GM23338 (cell line): ENCODE data around the gene ZSCAN5B. TPM values are rescaled to one million over a fixed set of nuclear protein-coding genes. Genes with fewer than 3 reads are reported as not detected.
A peak's percentile ranks its signal among the peaks of the same experiment; 100 is the strongest.
"Not testable (repeated sequence)": the region's sequence is repeated elsewhere in the genome, so short reads cannot be mapped to it uniquely, and the experiment has no call there.

Experiments used
- ATAC-seq: fragments of 200-7000 bp; cut with Tn5 transposase; 3 replicates; pipeline ENCODE4 v1.9.1; 2020
- DNase-seq: peaks from one replicate; pipeline ENCODE4 v3.0.0-alpha.2; 2015; ENCODE audit warnings: low spot score
- H2AFZ ChIP-seq: fragments of 200-600 bp; sonication (generic); 2 replicates; pipeline ENCODE4 v1.8.0; 2016; ENCODE audit warnings: antibody characterized with exemption, mild to moderate bottlenecking, moderate library complexity
- H3F3A ChIP-seq: fragments of 200-600 bp; sonication (generic); replicated peaks from 2 replicates; pipeline ENCODE4 v1.8.0; 2017; ENCODE audit warnings: antibody characterized with exemption, mixed run types, low read depth
- H3K27ac ChIP-seq: fragments of 200-600 bp; sonication (generic); 2 replicates; pipeline ENCODE4 v1.6.1; 2016; ENCODE audit warnings: low read depth
- H3K27me3 ChIP-seq: fragments of 200-600 bp; sonication (generic); 2 replicates; pipeline ENCODE4 v1.8.0; 2016; ENCODE audit warnings: mild to moderate bottlenecking, mixed run types, moderate library complexity; ENCODE audit not compliant: insufficient read depth
- H3K36me3 ChIP-seq: fragments of 200-600 bp; sonication (generic); 2 replicates; pipeline ENCODE4 v1.8.0; 2016; ENCODE audit warnings: mild to moderate bottlenecking; ENCODE audit not compliant: insufficient read depth
- H3K4me1 ChIP-seq: fragments of 200-600 bp; sonication (generic); 2 replicates; pipeline ENCODE4 v1.8.0; 2016; ENCODE audit warnings: mild to moderate bottlenecking, moderate library complexity; ENCODE audit not compliant: insufficient read depth
- H3K4me2 ChIP-seq: fragments of 200-600 bp; sonication (generic); 2 replicates; pipeline ENCODE4 v1.7.1; 2017; ENCODE audit warnings: mixed run types
- H3K4me3 ChIP-seq: fragments of 200-600 bp; sonication (generic); 2 replicates; pipeline ENCODE4 v1.6.1; 2016; ENCODE audit warnings: mixed run types
- H3K79me2 ChIP-seq: fragments of 200-600 bp; sonication (generic); replicated peaks from 2 replicates; pipeline ENCODE4 v1.8.0; 2017; ENCODE audit warnings: mild to moderate bottlenecking; ENCODE audit not compliant: insufficient read depth
- H3K9me2 ChIP-seq: fragments of 200-600 bp; sonication (generic); 2 replicates; pipeline ENCODE4 v1.8.0; 2017; ENCODE audit not compliant: insufficient read depth
- H4K20me1 ChIP-seq: fragments of 200-600 bp; sonication (generic); replicated peaks from 2 replicates; pipeline ENCODE4 v1.8.0; 2017; ENCODE audit warnings: mild to moderate bottlenecking; ENCODE audit not compliant: insufficient read depth
- H3K27ac Mint-ChIP-seq: 2 replicates; pipeline ENCODE4 v1.8.0; 2020; ENCODE audit warnings: inconsistent platforms, mild to moderate bottlenecking, moderate library complexity, mixed read lengths
- H3K27me3 Mint-ChIP-seq: 3 replicates; pipeline ENCODE4 v1.8.0; 2022; ENCODE audit warnings: low read depth, mild to moderate bottlenecking, moderate library complexity, mixed read lengths, inconsistent platforms; ENCODE audit not compliant: insufficient read depth, poor library complexity
- H3K36me3 Mint-ChIP-seq: 3 replicates; pipeline ENCODE4 v1.8.0; 2021; ENCODE audit warnings: low read depth, mild to moderate bottlenecking, inconsistent platforms, moderate library complexity, mixed read lengths
- H3K4me1 Mint-ChIP-seq: 3 replicates; pipeline ENCODE4 v1.8.0; 2020; ENCODE audit warnings: mild to moderate bottlenecking, inconsistent platforms, mixed read lengths
- H3K4me3 Mint-ChIP-seq: 3 replicates; pipeline ENCODE4 v1.8.0; 2021; ENCODE audit warnings: moderate library complexity, mild to moderate bottlenecking, inconsistent platforms, mixed read lengths
- H3K9me3 Mint-ChIP-seq: 3 replicates; pipeline ENCODE4 v1.8.0; 2020; ENCODE audit warnings: moderate library complexity, mild to moderate bottlenecking, inconsistent platforms, mixed read lengths
- ZNF331 ChIP-seq: fragments of 250-450 bp; sonication (Bioruptor Pico); IDR thresholded peaks from 2 replicates; pipeline ENCODE4 v1.5.0; 2020; ENCODE audit warnings: low read depth, mild to moderate bottlenecking, moderate library complexity
- long read RNA-seq: library from polyadenylated mRNA; unstranded; transcript quantifications from one replicate; pipeline ENCODE4 v2.0.0, GENCODE V29; 2020; ENCODE audit not compliant: unreplicated experiment
- polyA plus RNA-seq: library from polyadenylated mRNA; unstranded; fragments of >200 nt; fragmentation: Nextera tagmentation; extraction: Ambion mirVana; gene quantifications from 2 replicates; pipeline ENCODE4 v1.2.1, GENCODE V29; 2016
- total RNA-seq: library from RNA; depleted of rRNA; stranded (reverse); fragments of >200 nt; shearing (Covaris generic); gene quantifications from 2 replicates; pipeline ENCODE4 v1.2.3, GENCODE V29; 2014; rRNA removed
- TF ChIP-seq, protein P1 (sequence below), 2 experiments: fragments of 200-600 bp in 1 of 2; sonication (generic) in 1 of 2; conservative IDR thresholded peaks; 2 replicates each; pipeline versions ENCODE4 v1.5.1 to v1.6.1; 2016 to 2017; ENCODE audit warnings: antibody characterized with exemption in 2 of 2, low read depth in 2 of 2, mild to moderate bottlenecking in 2 of 2, moderate library complexity in 1 of 2
- TF ChIP-seq, protein P2 (sequence below): IDR thresholded peaks from one replicate; pipeline ENCODE4 v1.6.1; 2018; ENCODE audit warnings: antibody characterized with exemption; ENCODE audit not compliant: unreplicated experiment

The ZSCAN5B gene, protein sequence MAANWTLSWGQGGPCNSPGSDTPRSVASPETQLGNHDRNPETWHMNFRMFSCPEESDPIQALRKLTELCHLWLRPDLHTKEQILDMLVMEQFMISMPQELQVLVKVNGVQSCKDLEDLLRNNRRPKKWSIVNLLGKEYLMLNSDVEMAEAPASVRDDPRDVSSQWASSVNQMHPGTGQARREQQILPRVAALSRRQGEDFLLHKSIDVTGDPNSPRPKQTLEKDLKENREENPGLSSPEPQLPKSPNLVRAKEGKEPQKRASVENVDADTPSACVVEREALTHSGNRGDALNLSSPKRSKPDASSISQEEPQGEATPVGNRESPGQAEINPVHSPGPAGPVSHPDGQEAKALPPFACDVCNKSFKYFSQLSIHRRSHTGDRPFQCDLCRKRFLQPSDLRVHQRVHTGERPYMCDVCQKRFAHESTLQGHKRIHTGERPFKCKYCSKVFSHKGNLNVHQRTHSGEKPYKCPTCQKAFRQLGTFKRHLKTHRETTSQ
- total RNA-seq (0.10 TPM in 1 of 2 replicates, not detected in the other), polyA plus RNA-seq (not detected in 2 replicates)
- long read RNA-seq, result 0 reads

DNA sequence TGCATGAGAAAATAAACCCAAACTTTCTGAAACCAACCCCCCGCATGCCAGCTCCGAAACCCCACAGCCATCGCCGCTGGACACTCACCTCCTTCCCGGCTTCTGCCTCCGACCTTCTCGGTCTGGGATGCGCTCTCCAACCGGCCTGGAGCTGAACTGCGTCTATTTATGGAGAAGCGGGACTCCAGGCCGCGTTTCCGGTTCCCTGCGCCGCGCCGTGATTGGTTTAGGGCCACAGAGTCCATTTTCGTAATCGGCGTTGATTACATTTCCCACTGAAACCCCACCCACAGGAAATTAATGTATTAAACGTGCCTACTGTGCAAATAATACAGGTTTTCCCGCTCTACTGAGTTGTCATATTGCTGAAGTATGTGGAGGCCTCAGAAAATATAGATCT, at the start of gene ZSCAN5B:
TSS of gene ZSCAN5B (minus strand) at position 138 of the 400 bp plus-strand sequence. CDS start 4,731 bp downstream, outside the sequence.
- not testable (repeated sequence) for H3K27me3 Mint-ChIP-seq, H3K9me3 Mint-ChIP-seq, H3K4me3 ChIP-seq, H4K20me1 ChIP-seq, H3K27ac Mint-ChIP-seq, H3K36me3 ChIP-seq, H3K9me2 ChIP-seq, H3K4me3 Mint-ChIP-seq, ATAC-seq, H3K4me1 ChIP-seq, H3F3A ChIP-seq, H3K4me2 ChIP-seq, H3K27me3 ChIP-seq, H3K27ac ChIP-seq, H3K79me2 ChIP-seq, H2AFZ ChIP-seq, H3K36me3 Mint-ChIP-seq, DNase-seq
- peaks cover 10% of the 10 kb centered on the region; the same call in 2 of the 3 replicates for H3K4me1 Mint-ChIP-seq

DNA sequence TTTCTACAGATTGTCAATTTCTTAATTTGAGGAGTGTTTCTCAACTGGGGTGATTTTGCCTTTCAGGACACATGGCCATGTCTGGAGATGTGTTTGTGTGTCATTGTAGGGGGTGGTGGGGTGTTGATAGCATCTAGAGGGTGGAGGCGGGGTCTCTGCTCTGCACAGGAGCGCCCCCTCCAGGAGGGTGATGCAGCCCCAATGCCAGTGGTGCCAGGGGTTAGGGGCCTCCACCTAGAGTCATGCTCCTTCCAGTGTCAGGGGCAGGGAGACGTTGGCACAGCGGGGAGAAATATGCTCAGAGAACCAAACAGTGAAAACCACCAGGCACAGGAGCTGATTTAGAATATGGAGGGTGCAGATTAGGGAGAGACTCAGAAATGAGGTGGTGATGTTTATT, 48.2 kb upstream of the ZSCAN5B start:
- TF ChIP-seq, protein P1, sequence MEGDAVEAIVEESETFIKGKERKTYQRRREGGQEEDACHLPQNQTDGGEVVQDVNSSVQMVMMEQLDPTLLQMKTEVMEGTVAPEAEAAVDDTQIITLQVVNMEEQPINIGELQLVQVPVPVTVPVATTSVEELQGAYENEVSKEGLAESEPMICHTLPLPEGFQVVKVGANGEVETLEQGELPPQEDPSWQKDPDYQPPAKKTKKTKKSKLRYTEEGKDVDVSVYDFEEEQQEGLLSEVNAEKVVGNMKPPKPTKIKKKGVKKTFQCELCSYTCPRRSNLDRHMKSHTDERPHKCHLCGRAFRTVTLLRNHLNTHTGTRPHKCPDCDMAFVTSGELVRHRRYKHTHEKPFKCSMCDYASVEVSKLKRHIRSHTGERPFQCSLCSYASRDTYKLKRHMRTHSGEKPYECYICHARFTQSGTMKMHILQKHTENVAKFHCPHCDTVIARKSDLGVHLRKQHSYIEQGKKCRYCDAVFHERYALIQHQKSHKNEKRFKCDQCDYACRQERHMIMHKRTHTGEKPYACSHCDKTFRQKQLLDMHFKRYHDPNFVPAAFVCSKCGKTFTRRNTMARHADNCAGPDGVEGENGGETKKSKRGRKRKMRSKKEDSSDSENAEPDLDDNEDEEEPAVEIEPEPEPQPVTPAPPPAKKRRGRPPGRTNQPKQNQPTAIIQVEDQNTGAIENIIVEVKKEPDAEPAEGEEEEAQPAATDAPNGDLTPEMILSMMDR (conservative IDR thresholded peaks at IDR 0.05; ENCODE audit: low read depth in 2 of 2), result peak; percentile 38 to 57
- H3K4me1 Mint-ChIP-seq, H3F3A ChIP-seq, H3K36me3 Mint-ChIP-seq, DNase-seq, H3K9me2 ChIP-seq, H3K27ac ChIP-seq, H3K4me2 ChIP-seq, H3K4me1 ChIP-seq, H3K27me3 Mint-ChIP-seq, H3K9me3 Mint-ChIP-seq, H2AFZ ChIP-seq, H3K79me2 ChIP-seq, H3K36me3 ChIP-seq, H3K4me3 ChIP-seq, H3K27me3 ChIP-seq, H3K27ac Mint-ChIP-seq, H4K20me1 ChIP-seq, H3K4me3 Mint-ChIP-seq: not testable (repeated sequence)
- peak; percentile 95 for ATAC-seq

DNA sequence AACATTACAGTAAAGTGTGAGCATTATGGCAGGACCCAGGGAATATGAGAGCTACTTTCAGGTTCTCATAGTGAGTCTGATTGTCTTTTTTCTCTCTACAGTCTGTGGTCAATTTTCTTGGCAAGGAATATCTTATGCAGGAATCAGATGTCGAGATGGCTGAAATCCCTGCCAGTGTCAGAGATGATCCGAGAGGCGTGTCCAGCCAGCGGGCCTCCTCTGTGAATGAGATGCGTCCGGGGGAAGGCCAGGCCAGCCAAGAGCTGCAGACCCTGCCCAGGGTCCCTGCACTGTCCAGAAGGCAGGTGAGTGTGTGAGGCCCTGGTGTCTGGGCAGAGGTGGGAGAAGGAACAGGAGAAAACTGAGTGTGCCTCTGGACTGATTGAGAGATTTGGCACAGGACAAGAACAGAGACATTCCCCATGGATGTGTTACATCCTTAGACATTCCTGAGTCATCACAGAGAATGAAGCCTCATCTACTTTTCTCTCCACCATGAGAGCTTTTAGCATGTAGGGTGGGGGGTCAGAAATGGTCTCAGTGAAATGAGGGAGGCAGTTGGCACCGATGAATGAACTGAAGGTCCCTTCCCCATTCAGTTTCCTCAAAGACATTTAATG, 47.6 kb upstream of the ZSCAN5B start:
- H3K36me3 Mint-ChIP-seq, result peaks cover 3% of the 10 kb centered on the region; the same call in 1 of the 3 replicates
- ATAC-seq (no peak), DNase-seq (no peak)
- Histone ChIP-seq H3K4me2 (no peak overlapping the region), H3K36me3 (no peaks in the 10 kb centered on the region), H3F3A (no peaks in the 10 kb centered on the region), H3K79me2 (no peaks in the 10 kb centered on the region), H3K4me3 (no peak overlapping the region), H3K27ac (no peak overlapping the region), H3K9me2 (no peaks in the 10 kb centered on the region), H4K20me1 (no peaks in the 10 kb centered on the region), H3K27me3 (no peaks in the 10 kb centered on the region), H3K4me1 (no peaks in the 10 kb centered on the region), H2AFZ (no peak overlapping the region)
- H3K27ac Mint-ChIP-seq, result 0 out of 2 replicates have a peak overlapping the region, but pooled peaks have one; percentile 63
- no peak for TF ChIP-seq ZNF331
- TF ChIP-seq, protein P2, sequence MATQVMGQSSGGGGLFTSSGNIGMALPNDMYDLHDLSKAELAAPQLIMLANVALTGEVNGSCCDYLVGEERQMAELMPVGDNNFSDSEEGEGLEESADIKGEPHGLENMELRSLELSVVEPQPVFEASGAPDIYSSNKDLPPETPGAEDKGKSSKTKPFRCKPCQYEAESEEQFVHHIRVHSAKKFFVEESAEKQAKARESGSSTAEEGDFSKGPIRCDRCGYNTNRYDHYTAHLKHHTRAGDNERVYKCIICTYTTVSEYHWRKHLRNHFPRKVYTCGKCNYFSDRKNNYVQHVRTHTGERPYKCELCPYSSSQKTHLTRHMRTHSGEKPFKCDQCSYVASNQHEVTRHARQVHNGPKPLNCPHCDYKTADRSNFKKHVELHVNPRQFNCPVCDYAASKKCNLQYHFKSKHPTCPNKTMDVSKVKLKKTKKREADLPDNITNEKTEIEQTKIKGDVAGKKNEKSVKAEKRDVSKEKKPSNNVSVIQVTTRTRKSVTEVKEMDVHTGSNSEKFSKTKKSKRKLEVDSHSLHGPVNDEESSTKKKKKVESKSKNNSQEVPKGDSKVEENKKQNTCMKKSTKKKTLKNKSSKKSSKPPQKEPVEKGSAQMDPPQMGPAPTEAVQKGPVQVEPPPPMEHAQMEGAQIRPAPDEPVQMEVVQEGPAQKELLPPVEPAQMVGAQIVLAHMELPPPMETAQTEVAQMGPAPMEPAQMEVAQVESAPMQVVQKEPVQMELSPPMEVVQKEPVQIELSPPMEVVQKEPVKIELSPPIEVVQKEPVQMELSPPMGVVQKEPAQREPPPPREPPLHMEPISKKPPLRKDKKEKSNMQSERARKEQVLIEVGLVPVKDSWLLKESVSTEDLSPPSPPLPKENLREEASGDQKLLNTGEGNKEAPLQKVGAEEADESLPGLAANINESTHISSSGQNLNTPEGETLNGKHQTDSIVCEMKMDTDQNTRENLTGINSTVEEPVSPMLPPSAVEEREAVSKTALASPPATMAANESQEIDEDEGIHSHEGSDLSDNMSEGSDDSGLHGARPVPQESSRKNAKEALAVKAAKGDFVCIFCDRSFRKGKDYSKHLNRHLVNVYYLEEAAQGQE, result no peak
- no peaks in the 10 kb centered on the region; the same call in 2 of the 3 replicates for H3K9me3 Mint-ChIP-seq
- peaks cover 11% of the 10 kb centered on the region for H3K27me3 Mint-ChIP-seq
- H3K4me3 Mint-ChIP-seq, result no peak overlapping the region
- H3K4me1 Mint-ChIP-seq, result no peaks in the 10 kb centered on the region
